WTC11 (cell line): ENCODE data around the gene TPK1.
"Not testable (repeated sequence)": the region's sequence is repeated elsewhere in the genome, so short reads cannot be mapped to it uniquely, and the experiment has no call there.

Experiments
- CREB1 ChIP-seq: sonication (generic); formaldehyde crosslinking; IDR thresholded peaks from 2 replicates; pipeline ENCODE4 v1.8.0; 2023; ENCODE audit warnings: mild to moderate bottlenecking, missing genetic modification reagents
- ELF4 ChIP-seq: sonication (generic); formaldehyde crosslinking; IDR thresholded peaks from 2 replicates; pipeline ENCODE4 v1.8.1; 2022; ENCODE audit warnings: low read depth, mild to moderate bottlenecking, moderate library complexity, missing genetic modification reagents
- IRF1 ChIP-seq: sonication (generic); formaldehyde crosslinking; IDR thresholded peaks from 2 replicates; pipeline ENCODE4 v1.8.0; 2023; ENCODE audit warnings: missing genetic modification reagents
- PRRX2 ChIP-seq: fragments of 250-450 bp; sonication (Bioruptor Pico); IDR thresholded peaks from 2 replicates; pipeline ENCODE4 v1.8.0; 2021; ENCODE audit warnings: mild to moderate bottlenecking
- ZNF263 ChIP-seq: sonication (generic); formaldehyde crosslinking; IDR thresholded peaks from 2 replicates; pipeline ENCODE4 v1.8.1; 2022; ENCODE audit warnings: low read depth, mild to moderate bottlenecking, moderate library complexity, missing genetic modification reagents
- TF ChIP-seq, protein P1 (sequence below): fragments of 200-600 bp; IDR thresholded peaks from 2 replicates; pipeline ENCODE4 v1.8.0; 2022; ENCODE audit warnings: antibody characterized with exemption
- TF ChIP-seq, protein P2 (sequence below): sonication (generic); formaldehyde crosslinking; IDR thresholded peaks from 2 replicates; pipeline ENCODE4 v1.8.1; 2022; ENCODE audit warnings: low read depth, mild to moderate bottlenecking, moderate library complexity, missing genetic modification reagents, borderline replicate concordance

GRCh38 chr7:144574753-144575152 is 261.1 kb downstream of the TPK1 start:
- TF ChIP-seq, protein P1, sequence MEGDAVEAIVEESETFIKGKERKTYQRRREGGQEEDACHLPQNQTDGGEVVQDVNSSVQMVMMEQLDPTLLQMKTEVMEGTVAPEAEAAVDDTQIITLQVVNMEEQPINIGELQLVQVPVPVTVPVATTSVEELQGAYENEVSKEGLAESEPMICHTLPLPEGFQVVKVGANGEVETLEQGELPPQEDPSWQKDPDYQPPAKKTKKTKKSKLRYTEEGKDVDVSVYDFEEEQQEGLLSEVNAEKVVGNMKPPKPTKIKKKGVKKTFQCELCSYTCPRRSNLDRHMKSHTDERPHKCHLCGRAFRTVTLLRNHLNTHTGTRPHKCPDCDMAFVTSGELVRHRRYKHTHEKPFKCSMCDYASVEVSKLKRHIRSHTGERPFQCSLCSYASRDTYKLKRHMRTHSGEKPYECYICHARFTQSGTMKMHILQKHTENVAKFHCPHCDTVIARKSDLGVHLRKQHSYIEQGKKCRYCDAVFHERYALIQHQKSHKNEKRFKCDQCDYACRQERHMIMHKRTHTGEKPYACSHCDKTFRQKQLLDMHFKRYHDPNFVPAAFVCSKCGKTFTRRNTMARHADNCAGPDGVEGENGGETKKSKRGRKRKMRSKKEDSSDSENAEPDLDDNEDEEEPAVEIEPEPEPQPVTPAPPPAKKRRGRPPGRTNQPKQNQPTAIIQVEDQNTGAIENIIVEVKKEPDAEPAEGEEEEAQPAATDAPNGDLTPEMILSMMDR, result not testable (repeated sequence)
- TF ChIP-seq ELF4 (CRISPR knock-in tag); IRF1; CREB1; PRRX2 (CRISPR knock-in tag); ZNF263 (CRISPR knock-in tag): not testable (repeated sequence)
- TF ChIP-seq, protein P2, sequence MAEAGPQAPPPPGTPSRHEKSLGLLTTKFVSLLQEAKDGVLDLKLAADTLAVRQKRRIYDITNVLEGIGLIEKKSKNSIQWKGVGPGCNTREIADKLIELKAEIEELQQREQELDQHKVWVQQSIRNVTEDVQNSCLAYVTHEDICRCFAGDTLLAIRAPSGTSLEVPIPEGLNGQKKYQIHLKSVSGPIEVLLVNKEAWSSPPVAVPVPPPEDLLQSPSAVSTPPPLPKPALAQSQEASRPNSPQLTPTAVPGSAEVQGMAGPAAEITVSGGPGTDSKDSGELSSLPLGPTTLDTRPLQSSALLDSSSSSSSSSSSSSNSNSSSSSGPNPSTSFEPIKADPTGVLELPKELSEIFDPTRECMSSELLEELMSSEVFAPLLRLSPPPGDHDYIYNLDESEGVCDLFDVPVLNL (CRISPR knock-in tag), result not testable (repeated sequence)
